MCF 10A (cell line): ENCODE measurements around the gene MMP24OS. TPM values are rescaled to one million over a fixed set of nuclear protein-coding genes. Genes with fewer than 3 reads are reported as not detected.
A peak's percentile ranks its signal among the peaks of the same experiment; 100 is the strongest.
"Not testable (repeated sequence)": the region's sequence is repeated elsewhere in the genome, so short reads cannot be mapped to it uniquely, and the experiment has no call there.

ENCODE experiments used
- BruUV-seq: library from RNA; stranded (reverse); fragments of 400-500 nt; replicated peaks from 2 replicates; lab custom pipeline; 2021; lab: Mats Ljungman, UMichigan
- CTCF ChIA-PET: fragments of 300-600 bp; sonication (Branson Sonifier 250); formaldehyde crosslinking; extraction: SDS; loops from one replicate; lab custom pipeline; 2021; ENCODE audit warnings: antibody characterized with exemption, inconsistent platforms; lab: Yijun Ruan, JAX
- POLR2A ChIA-PET: fragments of 300-600, 350-650 bp; sonication (Branson Sonifier 250); formaldehyde crosslinking; extraction: SDS; loops from one replicate; lab custom pipeline; 2020; ENCODE audit warnings: antibody characterized with exemption, inconsistent platforms; lab: Yijun Ruan, JAX
- DNase-seq: peaks from one replicate; pipeline ENCODE4 v3.0.0-alpha.2; 2018; ENCODE audit not compliant: unreplicated experiment
- H3K27ac Mint-ChIP-seq: one replicate; pipeline ENCODE4 v1.8.0; 2022; ENCODE audit warnings: mild to moderate bottlenecking, low read depth, mixed read lengths; ENCODE audit not compliant: unreplicated experiment
- H3K27me3 Mint-ChIP-seq: one replicate; pipeline ENCODE4 v1.8.0; 2022; ENCODE audit warnings: mixed read lengths; ENCODE audit not compliant: insufficient read depth, unreplicated experiment
- H3K36me3 Mint-ChIP-seq: one replicate; pipeline ENCODE4 v1.8.0; 2022; ENCODE audit warnings: mild to moderate bottlenecking, moderate library complexity, mixed read lengths; ENCODE audit not compliant: insufficient read depth, unreplicated experiment
- H3K4me1 Mint-ChIP-seq: one replicate; pipeline ENCODE4 v1.8.0; 2022; ENCODE audit warnings: mixed read lengths; ENCODE audit not compliant: insufficient read depth, unreplicated experiment
- H3K4me3 Mint-ChIP-seq: one replicate; pipeline ENCODE4 v1.8.0; 2022; ENCODE audit warnings: mild to moderate bottlenecking, moderate library complexity, mixed read lengths; ENCODE audit not compliant: unreplicated experiment
- H3K9me3 Mint-ChIP-seq: one replicate; pipeline ENCODE4 v1.8.0; 2022; ENCODE audit warnings: mixed read lengths; ENCODE audit not compliant: unreplicated experiment
- intact Hi-C: fragments of 100-400 bp; cut with micrococcal nuclease; formaldehyde crosslinking; loops from 2 replicates; pipeline ENCODE4 v1.14.1; 2022
- total RNA-seq: library from RNA; stranded (reverse); gene quantifications from 2 replicates; pipeline ENCODE4 v1.2.3, GENCODE V29; 2022
- TF ChIP-seq, protein P1 (sequence below): fragments of 200-600 bp; IDR thresholded peaks from one replicate; pipeline ENCODE4 v1.8.0; 2022; ENCODE audit warnings: antibody characterized with exemption, mild to moderate bottlenecking; ENCODE audit not compliant: unreplicated experiment

MMP24OS gene
- total RNA-seq, 1 experiment from 2014 or later, result 52.2 TPM

DNA sequence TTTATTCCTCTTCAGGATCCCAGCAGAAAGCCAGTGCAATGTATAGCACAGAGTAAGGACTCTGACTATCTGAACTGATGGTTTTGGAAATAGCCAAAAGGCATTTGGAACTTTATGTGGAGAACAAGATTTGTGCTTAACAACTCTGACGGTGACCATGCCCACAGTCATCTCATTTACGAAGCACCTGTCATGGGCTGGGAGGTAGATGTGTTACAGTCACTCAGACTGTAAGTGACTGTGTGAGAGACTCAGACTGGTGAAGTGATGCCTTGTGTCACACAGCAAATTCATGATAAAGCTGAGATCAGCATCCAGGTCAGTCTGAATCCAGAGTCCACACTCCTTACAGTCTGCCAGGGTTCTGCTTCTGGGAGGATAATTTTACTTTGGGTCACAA lies 38.2 kb upstream of the MMP24OS start:
- Mint-ChIP-seq H3K4me3 (no peak overlapping the region), H3K9me3 (no peaks in the 10 kb centered on the region), H3K4me1 (peaks cover 67% of the 10 kb centered on the region), H3K27ac (no peak overlapping the region), H3K36me3 (peaks cover 11% of the 10 kb centered on the region), H3K27me3 (no peaks in the 10 kb centered on the region)
- POLR2A ChIA-PET, result interaction anchor here (8.5 to 12.9 kb wide), 2 partner anchors 9 to 17 kb away, joined by 87 to 468 read pairs; no protein-coding TSS in a partner anchor
- no peak for DNase-seq
- TF ChIP-seq, protein P1, sequence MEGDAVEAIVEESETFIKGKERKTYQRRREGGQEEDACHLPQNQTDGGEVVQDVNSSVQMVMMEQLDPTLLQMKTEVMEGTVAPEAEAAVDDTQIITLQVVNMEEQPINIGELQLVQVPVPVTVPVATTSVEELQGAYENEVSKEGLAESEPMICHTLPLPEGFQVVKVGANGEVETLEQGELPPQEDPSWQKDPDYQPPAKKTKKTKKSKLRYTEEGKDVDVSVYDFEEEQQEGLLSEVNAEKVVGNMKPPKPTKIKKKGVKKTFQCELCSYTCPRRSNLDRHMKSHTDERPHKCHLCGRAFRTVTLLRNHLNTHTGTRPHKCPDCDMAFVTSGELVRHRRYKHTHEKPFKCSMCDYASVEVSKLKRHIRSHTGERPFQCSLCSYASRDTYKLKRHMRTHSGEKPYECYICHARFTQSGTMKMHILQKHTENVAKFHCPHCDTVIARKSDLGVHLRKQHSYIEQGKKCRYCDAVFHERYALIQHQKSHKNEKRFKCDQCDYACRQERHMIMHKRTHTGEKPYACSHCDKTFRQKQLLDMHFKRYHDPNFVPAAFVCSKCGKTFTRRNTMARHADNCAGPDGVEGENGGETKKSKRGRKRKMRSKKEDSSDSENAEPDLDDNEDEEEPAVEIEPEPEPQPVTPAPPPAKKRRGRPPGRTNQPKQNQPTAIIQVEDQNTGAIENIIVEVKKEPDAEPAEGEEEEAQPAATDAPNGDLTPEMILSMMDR, result no peak
- intact Hi-C loops, result no loop called here
- CTCF ChIA-PET, result interaction anchor here (2.7 to 8.3 kb wide), 2 partner anchors 9 to 123 kb away, joined by 12 to 163 read pairs; partner anchors contain the start of gene GDF5
- BruUV-seq, result no TSS peak

DNA sequence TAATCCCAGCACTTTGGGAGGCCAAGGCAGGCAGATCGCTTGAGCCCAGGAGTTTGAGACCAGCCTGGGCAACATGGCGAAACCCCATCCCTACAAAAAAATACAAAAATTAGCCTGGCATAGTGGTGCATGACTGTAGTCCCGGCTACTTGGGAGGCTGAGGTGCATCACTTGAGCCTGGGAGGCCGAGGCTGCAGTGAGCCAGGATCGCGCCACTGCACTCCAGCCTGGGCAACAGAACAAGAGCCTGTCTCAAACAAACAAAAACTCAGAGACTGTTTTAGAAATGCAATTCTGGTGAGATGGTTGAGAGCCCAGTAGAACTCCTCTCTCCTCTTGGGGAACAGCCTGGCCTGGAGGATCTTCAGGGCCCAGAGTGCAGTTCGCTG lies 37.7 kb upstream of the MMP24OS start:
- not testable (repeated sequence) for H3K27ac Mint-ChIP-seq
- CTCF ChIA-PET, result interaction anchor here (0.6 kb wide), 1 partner anchor 108 kb away, joined by 3 read pairs; no protein-coding TSS in a partner anchor

DNA sequence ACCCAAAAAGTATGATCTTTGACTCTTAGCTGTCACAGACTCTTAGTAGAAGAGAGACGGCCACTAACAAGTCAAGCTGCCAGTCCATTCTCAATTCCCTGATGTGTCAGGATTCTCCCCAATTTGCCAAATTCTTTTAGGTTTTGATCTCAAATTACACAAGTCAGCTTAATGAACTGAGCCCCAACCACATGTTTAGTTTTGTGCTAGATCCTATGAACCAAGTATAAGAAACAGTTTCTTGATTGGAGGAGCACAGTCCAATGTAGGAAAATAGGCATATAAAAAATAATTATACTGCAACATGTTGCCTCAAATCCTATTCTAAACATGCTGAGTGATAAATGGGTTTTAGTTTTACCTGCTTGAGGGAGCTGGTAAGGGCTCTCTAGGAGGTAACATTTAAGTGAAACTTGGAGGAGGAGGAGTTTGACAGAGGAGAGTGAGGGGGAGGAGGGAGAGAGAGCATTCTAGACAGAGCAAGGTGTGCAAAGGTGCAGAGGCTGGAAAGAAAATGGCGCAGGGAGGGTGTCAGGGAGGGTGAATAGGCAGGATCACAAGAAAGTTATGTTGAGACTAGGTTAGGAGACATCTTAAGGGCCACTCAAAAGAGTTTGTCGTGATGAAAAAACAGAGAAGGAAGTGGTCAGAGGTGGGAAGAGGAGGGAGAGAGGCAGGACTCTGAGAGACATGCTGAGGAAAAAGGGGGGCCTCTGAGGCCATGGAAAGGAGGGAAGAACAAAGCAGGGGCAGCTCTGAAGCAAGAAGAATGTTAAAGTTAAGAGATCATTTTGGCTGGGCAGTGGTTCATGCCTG lies 37.1 kb upstream of the MMP24OS start:
- Mint-ChIP-seq H3K9me3 (no peaks in the 10 kb centered on the region), H3K36me3 (peaks cover 7% of the 10 kb centered on the region), H3K4me3 (no peak overlapping the region), H3K4me1 (peaks cover 60% of the 10 kb centered on the region), H3K27ac (peak overlapping the region; percentile 18), H3K27me3 (no peaks in the 10 kb centered on the region)
- intact Hi-C loops, result no loop called here
- no TSS peak for BruUV-seq
- TF ChIP-seq, protein P1, result no peak
- ChIA-PET CTCF (interaction anchor here (0.5 to 0.7 kb wide), 3 partner anchors 17 to 109 kb away, joined by 3 to 9 read pairs (median 3); no protein-coding TSS in a partner anchor), POLR2A (interaction anchor here (0.6 to 12.9 kb wide), 8 partner anchors 8 to 139 kb away, joined by 3 to 468 read pairs (median 3); no protein-coding TSS in a partner anchor)
- DNase-seq, result peak; percentile 31

More for the DNA sequence above, 37.7 kb upstream of the MMP24OS start:
- H3K9me3 Mint-ChIP-seq, DNase-seq, intact Hi-C loops, H3K36me3 Mint-ChIP-seq, H3K4me3 Mint-ChIP-seq, H3K27me3 Mint-ChIP-seq, BruUV-seq: not testable (repeated sequence)
- POLR2A ChIA-PET, result interaction anchor here (0.8 to 12.9 kb wide), 5 partner anchors 8 to 139 kb away, joined by 3 to 468 read pairs (median 3); no protein-coding TSS in a partner anchor
- peaks cover 66% of the 10 kb centered on the region for H3K4me1 Mint-ChIP-seq

DNA sequence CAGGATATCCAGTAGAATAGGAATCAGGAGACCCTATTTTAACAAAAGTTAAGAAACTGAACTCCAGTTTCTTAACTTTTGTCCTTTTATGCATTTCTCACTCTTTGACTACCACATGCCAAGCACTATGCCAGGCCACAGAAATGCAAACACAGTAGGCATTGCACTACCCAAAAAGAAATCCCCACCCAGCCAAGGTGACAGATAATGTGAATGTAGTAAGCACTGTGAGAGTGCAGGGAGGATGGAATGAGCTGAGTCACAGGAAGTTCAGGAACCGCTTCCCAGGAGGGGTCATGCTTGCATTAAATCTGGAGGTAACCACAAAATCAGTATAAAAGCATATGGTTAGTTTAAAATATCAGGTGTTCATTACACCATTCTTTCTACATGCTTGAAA lies 34.4 kb upstream of the MMP24OS start:
- Mint-ChIP-seq H3K27me3 (no peaks in the 10 kb centered on the region), H3K36me3 (peaks cover 13% of the 10 kb centered on the region), H3K4me3 (peak overlapping the region; percentile 4), H3K27ac (peak overlapping the region; percentile 74), H3K4me1 (peaks cover 55% of the 10 kb centered on the region), H3K9me3 (no peaks in the 10 kb centered on the region)
- intact Hi-C loops, result no loop called here
- POLR2A ChIA-PET, result interaction anchor here (0.6 to 12.9 kb wide), 15 partner anchors 5 to 220 kb away, joined by 3 to 468 read pairs (median 4); partner anchors contain the start of genes CEP250, EIF6, TRPC4AP and UQCC1
- CTCF ChIA-PET, result interaction anchor here (0.6 to 16.2 kb wide), 5 partner anchors 8 to 206 kb away, joined by 3 to 374 read pairs (median 8); partner anchors contain the start of gene GDF5
- no TSS peak for BruUV-seq
- DNase-seq, result peak; percentile 96
- TF ChIP-seq, protein P1, result no peak
